Stromal cell of bone marrow (primary cell): ENCODE data around the gene PTPRD.

Source experiments
- DNase-seq: peaks from one replicate; pipeline ENCODE4 v3.0.0-alpha.2; 2012; ENCODE audit warnings: low read depth

PTPRD gene

GRCh38 chr9:10172476-10172875, 440.3 kb downstream of the PTPRD start:
- no peak for DNase-seq

- no peak for DNase-seq
Observed at GRCh38 chr9:10168241-10168640, 444.6 kb downstream of the PTPRD start.

- no peak for DNase-seq
Observed at GRCh38 chr9:10148796-10149195, 464.0 kb downstream of the PTPRD start.

GRCh38 chr9:10146517-10147331, 466.1 kb downstream of the PTPRD start:
- DNase-seq = no peak

- DNase-seq = no peak
Observed at GRCh38 chr9:10144355-10144754, 468.4 kb downstream of the PTPRD start.

GRCh38 chr9:10135553-10135952, 477.2 kb downstream of the PTPRD start:
- DNase-seq = no peak

GRCh38 chr9:10134266-10134665, 478.5 kb downstream of the PTPRD start:
- DNase-seq = no peak

- DNase-seq = no peak
Observed at GRCh38 chr9:10130061-10130675, 482.6 kb downstream of the PTPRD start.

- no peak for DNase-seq
Observed at GRCh38 chr9:10127867-10128266, 484.9 kb downstream of the PTPRD start.

GRCh38 chr9:10112798-10113197, 500.0 kb downstream of the PTPRD start:
- no peak for DNase-seq

- DNase-seq = no peak
Observed at GRCh38 chr9:10112070-10112469, 500.7 kb downstream of the PTPRD start.

- no peak for DNase-seq
Observed at GRCh38 chr9:10108815-10109214, 504.0 kb downstream of the PTPRD start.

- no peak for DNase-seq
Observed at GRCh38 chr9:10104774-10105173, 508.0 kb downstream of the PTPRD start.

- DNase-seq = no peak
Observed at GRCh38 chr9:10095208-10095607, 517.6 kb downstream of the PTPRD start.

GRCh38 chr9:10094563-10094962, 518.2 kb downstream of the PTPRD start:
- no peak for DNase-seq

GRCh38 chr9:10080012-10080411, 532.8 kb downstream of the PTPRD start:
- DNase-seq = no peak

GRCh38 chr9:10079284-10079964, 533.4 kb downstream of the PTPRD start:
- no peak for DNase-seq

- no peak for DNase-seq
Observed at GRCh38 chr9:10071579-10071978, 541.2 kb downstream of the PTPRD start.

GRCh38 chr9:10062629-10063395, 550.0 kb downstream of the PTPRD start:
- DNase-seq = peak; percentile 59

- peak; percentile 59 for DNase-seq
Observed at GRCh38 chr9:10059044-10059443, 553.8 kb downstream of the PTPRD start.

GRCh38 chr9:10055886-10056395, 556.9 kb downstream of the PTPRD start:
- no peak for DNase-seq

- no peak for DNase-seq
Observed at GRCh38 chr9:10054456-10054855, 558.3 kb downstream of the PTPRD start.
